Stimulated activated CD4-positive, alpha-beta T cell treated with anti-CD3 and anti-CD28 coated beads, Interleukin-1b, Interleukin-23, amount 100 ng/mL, for 48 hours (primary cell): Measurements from ENCODE around the gene CTF1.
A peak's percentile ranks its signal among the peaks of the same experiment; 100 is the strongest.

ENCODE experiments used
- DNase-seq: peaks from one replicate; pipeline ENCODE4 v3.0.0-alpha.2; 2020

The CTF1 gene

DNA sequence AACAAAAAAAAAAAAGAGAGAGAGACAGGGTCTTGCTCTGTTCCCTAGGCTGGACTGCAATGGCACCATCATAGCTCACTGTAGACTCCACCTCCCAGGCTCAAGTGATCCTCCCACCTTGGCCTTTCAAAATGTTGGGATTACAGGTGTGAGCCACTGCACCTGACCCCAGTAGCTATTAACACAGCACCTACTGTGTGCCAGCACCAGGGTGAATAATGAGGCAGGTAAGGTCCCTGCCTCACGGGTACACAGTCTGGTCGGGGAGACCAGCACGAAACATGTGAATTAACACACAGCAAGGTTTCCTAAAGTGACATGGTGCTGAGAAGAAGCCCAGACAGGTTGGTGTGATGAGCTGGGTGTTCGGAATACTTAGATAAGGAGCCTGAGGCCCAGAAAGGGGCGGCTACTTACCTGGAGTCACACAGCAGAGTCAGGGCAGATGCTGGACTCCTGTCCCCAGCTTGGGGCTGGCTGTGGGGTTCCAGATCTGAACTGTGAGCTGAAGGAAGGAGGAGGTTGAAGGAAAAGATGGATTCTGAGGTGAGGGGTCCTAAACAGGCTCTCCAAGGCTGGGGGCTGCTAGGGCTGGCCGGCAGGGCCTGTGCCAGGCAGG is 16.5 kb downstream of the CTF1 start:
- no peak for DNase-seq

DNA sequence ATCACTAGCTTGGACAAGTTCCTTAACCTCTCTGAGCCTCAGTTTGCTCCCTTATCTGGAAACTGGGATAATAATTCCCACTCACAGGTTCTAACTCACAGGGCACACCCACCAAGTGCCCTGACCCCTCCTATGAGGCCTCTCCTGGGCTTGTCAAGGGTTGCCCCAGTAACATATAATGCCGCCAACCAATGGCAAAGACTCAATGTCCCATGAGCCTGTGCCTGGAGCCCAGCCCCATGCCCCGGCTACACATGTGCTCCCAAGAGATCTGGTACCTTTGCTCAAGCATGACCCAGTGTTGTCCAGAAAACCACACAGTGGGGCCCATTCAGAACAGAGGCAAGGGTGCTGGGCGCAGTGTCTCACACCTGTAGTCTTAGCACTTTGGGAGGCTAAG is 18.4 kb downstream of the CTF1 start:
- DNase-seq: no peak

DNA sequence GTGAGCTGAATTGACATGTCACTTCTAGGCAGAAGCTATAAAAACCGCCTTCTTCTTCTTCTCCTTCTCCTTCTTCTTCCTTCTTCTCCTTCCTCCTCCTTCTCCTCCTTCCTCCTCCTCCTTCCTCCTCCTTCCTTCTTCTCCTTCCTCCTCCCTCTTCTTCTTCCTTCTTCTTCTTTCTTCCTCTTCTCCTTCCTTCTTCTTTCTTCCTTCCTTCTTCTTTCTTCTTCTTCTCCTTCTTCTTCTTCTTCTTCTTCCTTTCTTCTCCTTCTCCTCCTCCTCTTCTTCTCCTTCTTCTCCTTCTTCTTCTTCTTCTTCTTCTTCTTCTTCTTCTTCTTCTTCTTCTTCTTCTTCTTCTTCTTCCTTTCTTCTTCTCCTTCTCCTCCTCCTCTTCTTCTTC is 22.2 kb downstream of the CTF1 start:
- DNase-seq: no peak

DNA sequence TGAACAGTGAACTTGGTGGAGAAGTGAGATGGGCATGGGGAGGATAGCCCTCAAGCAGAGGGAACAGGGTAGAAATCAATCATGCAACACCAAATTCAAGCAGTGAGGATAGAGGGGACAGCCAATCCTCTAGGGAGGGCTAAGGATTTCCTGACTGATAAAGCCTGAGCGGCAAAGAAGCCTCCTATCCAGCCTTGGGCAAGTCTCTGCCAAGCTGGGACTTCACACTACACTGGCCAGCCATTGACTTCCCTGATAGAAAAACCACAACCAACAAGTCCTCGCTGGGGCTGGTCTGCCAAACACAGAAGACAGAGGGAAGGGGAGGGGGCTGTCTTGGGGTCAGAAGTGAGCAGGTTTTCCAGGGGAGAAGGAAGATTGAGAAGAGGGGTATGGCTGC is 24.5 kb downstream of the CTF1 start:
- DNase-seq: no peak

DNA sequence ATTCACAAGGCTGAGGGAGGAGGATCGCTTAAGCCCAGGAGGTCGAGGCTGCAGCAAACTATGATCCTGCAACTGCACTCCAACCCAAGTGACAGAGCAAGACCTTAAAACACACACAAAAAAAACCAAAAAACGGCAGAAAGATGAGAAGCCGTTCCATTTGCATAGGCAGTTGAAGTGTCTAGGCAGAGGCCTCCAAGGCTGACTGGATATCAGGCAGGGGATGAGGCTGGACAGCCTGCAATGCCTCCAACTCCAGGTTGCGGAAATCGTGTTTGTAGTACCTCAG is 25.0 kb downstream of the CTF1 start:
- no peak for DNase-seq

DNA sequence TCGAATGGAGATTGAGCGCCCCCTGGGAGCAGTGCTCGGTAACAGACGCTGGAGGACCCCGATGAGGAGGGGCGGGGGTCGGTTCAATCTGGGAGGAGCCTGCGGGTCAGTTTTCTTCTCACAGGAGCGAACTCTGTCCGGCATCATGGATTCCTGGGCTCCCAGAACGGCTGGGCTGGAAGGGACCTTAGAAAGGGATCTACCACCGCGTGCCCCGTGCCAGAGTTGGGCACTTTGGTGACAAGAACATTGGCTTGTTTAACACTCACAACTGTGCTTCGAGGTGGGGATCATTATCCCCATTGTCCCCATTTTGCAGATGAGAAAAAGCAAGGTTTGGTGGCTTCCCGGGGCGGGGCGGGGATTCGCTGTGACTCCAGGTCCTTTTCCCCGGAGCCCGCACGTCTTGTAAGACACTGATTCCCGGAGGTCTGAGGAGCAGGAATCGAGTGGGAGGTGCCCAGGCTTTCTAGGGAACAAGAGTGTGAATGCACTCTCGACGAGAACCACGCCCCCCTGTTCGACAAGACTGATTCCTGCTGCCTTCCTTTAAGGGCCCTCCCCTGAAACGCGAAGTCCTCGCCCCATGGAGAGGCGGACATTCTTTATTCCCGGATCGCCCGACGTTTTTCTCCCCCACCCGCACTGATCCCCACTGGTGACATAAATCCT is 25.5 kb downstream of the CTF1 start:
- DNase-seq: peak; percentile 87

DNA sequence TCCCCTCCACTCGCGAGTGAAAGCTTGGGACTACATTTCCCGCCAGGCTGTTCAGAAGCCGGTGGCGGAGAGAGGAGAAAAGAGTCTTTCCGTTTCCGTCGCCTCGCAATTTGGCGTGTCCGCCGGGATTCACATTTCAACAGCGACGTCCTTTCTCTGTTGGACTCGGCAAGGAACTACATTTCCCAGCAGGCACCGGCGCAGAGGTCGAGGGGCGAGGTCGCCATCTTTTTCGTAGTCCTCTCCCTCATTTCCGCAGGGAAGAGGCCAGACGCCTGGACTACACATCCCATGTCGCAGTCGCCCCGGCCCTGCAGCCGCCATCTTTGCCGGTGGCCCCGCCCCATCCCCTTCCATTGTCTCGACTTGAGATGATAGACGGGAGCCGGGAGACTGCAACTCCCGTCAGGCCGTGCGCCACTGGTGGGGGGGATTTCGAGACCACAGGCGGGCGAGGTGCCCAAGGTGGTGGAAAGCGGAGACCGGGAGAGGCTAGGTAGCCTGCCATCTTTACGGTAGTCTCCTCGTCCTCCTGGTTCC is 26.1 kb downstream of the CTF1 start:
- peak; percentile 100 for DNase-seq

DNA sequence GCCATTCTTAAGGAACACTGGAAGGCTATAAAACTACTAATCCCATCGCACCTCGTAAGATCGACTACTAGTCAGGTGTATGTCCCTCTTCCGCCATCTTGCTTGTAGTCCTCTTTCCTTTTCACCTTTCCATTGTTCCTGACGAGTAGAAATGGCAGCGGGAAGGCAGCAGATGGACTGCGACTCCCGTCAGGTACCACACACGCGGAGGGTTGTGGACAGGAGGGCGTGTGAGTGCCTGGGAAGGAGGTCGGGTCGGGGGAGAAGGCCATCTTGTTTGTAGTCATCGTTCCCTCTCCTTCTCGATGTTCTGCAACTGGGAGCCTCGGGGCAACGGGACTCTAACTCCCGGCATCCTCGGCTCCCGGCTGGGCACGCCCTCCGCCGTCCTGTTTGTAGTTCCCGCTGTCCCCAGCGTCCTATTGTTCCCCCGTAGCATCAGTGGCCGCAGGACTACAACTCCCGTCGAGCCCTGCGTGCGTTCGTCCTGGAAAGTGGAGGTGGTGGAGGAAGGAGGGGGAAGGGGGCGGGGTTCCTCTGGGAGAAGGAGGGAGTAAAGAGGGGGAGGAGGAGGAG is 26.6 kb downstream of the CTF1 start:
- peak; percentile 97 for DNase-seq

DNA sequence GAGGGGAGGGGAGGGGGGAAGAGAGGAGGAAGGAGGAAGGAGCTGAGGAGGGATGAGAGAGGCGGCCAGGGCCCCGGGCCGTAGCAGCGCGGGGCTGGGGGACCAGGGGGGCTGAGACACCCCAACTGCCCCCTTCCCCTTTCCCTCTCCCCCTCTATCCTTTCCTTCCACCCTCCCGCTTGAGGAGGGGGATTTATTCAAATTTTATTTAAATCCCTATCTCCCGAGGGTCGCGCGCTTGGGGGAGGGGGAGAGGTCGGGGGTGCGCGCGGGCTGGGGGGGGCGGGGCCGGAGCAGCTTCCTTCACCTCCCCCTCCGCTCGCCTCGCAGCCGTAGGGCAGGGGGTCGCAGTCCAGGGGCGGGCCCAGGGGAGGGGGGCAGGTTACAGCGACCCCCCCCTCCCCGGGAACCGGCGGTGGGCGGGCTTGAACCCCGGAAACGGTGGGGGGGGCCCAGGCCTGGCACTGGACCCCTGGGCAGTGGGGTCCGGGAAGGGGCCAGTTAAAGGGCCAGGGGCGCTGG is 27.2 kb downstream of the CTF1 start, which contains the start of gene FBXL19:
Gene FBXL19, plus strand, starts transcription at position 19 of the 522 bp plus-strand sequence. CDS start 2,183 bp downstream, outside the sequence.
- DNase-seq: no peak

DNA sequence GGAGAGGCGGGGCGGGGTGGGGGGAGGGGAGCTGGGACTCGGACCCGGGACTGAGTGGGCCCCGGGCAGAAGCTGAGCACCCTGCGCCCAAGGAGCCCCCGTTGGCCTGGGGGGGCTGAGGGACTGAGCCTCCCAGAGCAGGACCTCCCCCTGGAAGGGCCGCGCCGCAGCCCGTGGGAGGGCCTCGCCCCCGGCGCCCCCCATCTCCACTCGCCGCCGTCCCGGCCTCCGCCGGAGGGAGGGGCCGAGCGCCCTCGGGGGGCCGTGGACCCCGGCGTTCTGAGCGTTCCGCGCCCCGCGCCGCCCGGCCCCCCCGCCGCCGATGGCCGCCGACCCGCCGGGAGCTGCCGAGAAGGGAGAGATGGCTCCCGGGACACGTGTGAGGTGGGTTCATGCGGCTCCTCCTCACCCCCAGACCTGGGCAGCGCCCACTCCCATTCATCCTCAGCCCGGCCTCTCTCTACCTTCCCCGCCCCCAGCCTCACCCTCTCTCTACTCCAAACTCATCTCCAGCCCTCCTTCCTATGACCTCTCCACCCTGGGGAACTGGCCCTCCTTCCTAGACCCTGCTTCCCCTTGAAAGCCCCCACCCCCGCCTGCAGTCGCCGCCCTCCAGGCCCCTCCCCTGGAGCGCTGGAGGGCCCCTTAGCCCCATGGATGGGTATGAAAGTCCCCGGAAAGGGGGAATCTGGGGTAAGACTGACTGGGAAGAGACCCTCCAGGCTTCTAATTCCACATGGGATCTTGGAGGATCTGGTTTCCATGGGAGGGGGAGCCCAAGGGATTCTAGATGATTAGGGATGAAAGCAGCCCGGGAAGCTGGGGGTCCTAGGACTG is 27.9 kb downstream of the CTF1 start:
- DNase-seq: no peak

DNA sequence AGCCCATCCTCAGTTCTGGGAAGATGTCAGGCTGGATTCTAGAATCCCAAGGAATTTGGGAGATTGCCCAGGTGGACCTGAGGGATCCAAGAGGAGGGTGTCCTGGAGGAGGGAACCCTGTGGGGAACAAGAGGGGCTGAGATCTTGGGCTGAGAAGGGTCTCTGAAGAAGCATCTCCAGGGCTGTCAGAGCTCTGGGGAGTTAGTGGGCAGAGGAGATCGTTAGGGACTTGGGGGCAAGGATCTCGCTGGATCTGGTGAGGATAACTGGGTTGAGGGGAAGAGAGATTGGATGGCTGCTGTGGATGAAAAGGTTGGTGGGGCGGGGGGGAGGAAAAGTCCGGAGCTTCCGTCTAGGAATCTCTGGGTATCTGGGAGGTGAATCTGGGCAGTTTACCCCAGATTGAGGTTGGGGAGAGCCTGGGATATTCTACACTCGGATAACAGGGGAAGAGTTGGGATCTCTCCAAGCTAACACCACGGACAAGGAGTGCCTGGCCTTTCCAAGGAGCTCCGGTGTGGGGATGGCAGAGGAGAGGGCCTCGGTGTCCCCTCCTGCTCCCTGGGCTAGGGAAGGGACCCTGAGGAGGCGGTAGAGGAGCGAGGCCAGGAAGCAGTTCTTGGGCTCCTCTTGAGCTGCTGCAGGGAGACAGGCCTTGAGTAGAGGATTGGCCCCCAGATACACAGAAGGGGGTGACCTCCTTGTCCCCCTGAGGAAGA is 28.7 kb downstream of the CTF1 start:
- no peak for DNase-seq

DNA sequence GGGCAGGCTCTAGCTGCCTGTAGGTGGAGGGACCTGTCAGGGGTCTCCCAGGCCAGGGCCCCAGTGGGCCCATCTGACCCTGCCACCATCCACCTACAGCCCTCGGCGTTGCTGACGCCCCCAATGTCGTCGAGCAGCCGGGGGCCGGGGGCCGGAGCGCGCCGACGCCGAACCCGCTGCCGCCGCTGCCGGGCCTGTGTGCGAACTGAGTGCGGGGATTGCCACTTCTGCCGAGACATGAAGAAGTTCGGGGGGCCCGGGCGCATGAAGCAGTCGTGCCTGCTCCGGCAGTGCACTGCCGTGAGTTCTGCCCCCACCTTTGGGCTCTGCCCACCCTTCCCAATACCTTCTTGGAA is 29.2 kb downstream of the CTF1 start:
- DNase-seq: no peak

DNA sequence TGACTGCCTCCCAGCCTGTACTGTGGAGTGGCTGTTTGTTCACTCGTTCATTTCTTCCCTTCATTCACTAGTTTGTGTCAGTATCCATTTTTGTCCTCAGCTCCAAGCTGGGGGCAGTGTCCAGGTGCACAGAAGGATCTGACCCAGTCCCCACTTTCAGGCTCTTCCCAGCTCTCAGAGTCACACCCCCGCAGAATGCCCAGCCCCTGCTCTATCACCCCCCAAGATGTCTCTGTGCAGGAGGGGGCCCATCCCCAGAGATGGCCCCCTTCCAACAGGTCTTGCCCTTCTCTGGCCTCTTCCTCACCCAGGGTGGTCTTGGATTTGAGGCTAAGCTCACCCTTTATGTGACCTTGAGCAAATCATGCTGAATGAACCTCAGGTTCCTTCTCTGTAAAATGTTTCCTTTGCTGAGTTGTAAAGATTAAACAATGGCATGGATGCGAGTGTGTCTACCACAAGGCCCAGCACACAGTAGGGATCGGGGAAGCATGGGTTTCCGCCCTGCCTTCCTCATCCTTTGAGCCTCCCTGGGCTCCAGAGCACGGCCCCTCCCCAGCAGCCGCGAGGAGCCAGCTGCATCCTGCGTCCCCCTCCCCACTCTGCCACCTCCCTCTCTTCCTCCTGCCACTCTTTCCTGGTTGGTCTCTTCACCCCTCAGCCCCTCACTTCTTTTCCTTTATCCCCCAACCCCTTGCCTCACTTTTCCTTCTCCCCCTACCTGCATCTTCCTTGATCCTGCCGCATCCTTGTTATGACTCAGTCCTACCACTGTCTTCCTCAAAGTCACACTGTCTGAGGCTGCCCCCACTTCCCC is 29.8 kb downstream of the CTF1 start:
- no peak for DNase-seq

DNA sequence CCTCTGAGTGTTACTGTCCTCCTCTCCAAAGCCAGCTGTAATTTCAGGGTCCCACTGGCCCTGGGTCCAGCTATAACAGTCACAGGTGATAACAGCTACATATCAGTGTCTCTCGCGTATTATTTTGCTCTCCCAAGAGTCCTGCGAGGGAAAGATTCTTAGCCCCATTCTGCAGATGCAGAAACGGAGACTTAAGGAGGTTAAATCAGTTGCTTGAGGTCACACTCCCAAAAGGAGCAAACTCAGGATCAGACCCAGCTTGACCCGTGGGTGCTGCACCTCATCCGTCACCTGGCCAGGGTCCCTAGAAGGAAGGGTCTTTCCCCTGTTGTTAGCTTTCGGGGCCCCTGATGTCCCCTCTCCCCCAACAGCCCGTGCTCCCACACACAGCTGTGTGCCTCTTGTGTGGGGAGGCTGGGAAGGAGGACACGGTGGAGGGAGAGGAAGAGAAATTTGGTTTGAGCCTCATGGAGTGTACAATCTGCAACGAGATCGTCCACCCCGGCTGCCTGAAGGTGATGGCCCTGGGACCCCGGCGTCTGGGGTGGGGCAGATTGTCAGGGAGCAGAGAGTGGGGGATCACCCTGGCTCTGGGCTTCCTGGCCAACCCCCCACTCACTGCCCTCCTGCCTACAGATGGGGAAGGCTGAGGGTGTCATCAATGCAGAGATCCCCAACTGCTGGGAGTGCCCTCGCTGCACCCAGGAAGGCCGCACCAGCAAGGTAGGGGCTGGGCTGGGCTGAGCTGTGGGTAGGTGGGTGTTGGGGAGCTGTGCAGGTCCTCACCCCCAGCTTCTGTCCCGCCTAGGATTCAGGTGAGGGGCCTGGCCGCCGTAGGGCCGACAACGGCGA is 30.7 kb downstream of the CTF1 start:
- no peak for DNase-seq

DNA sequence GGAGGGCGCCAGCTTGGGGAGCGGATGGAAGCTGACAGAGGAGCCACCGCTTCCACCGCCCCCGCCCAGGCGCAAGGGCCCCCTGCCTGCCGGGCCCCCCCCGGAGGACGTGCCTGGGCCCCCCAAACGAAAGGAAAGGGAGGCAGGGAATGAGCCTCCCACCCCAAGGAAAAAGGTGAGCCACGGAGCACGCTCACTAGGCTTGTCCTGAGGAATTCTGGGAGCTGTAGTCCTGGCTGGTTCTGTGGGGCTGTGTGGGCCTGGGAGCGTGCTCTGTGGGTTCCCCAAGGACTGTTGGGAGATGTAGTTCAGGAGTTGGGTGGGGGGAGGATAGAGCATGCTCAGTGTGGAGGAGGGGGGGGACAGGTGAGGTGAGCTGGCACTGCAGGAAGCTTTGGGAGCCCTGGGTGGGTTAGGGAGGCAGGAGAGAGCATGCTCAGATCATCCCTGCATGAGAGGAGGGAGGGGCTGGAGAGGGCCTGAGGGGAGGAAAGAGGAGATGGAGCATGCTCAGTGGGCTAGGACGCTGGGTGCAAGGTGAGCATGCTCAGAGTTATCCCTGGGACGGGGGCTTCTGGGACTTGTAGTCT is 31.5 kb downstream of the CTF1 start:
- peak; percentile 36 for DNase-seq

DNA sequence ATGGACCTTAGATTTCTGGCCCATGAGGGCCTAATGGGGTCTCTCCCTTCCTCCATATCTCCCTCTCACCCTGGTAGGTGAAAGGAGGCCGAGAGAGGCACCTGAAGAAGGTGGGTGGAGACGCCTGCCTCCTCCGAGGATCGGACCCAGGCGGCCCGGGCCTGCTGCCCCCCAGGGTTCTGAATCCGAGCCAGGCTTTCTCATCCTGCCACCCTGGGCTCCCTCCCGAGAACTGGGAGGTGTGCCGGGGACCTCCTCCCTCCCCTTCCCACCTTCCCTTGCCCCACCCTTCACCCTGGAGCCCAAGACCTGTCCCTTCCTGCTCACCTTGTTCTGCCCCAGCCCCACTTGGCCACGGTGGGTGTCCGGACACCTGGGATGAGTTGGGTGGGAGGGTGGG is 32.0 kb downstream of the CTF1 start:
- no peak for DNase-seq

DNA sequence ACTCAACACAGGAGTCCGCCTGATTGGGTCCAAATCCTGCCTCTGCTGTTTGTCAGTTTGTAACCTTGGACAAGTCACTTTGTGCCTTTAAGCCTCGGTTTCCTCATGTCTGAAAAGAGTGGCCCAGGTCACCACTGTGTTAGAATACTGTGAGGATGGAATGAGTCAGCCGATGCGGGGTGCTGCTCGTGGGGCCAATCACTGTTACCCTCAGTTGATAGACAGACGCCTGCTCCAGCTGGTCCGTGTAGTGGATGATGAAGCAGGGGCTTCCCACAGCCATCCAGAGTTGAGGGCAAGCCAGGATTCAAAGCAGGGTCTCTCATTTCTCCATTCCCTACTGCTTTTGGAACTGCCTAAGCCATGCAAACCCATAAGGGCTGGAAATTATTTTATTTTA is 32.8 kb downstream of the CTF1 start:
- DNase-seq: no peak

DNA sequence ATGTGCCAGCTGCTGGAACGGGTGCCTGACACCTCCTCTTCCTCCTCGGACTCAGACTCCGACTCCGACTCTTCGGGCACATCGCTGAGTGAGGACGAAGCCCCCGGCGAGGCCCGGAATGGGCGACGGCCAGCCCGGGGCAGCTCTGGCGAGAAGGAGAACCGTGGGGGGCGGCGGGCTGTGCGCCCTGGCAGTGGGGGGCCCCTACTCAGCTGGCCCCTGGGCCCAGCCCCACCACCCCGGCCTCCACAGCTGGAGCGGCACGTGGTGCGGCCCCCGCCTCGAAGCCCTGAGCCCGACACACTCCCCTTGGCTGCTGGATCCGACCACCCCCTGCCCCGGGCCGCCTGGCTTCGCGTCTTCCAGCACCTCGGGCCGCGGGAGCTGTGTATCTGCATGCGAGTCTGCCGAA is 33.8 kb downstream of the CTF1 start:
- DNase-seq: no peak

DNA sequence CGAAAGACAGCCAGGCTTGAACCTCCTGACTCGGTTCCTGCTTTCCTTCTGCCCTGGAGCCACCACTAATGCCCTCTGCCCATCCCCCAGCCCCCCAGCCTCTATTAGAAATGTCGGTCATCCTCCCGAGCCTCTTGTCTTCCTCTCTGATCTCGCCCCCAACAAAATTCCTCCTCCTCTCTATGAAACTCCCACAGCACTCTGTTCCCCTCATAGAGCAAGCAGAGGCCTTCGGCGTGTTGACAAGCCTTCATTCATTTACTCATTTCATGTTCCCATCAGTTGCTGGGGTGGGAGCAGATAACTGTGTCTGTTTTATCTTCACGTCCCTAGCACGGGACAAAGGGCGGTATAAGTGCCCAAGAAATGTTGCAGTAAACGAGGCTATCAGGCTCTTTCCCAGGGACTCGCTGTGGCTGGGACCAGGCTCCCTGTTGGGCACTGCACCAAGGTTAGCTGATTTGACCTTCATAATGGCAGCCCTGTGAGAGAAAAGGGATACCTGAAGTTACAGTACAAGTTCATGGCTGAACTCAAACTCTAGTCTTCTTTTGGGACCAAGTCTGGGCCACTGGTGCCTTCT is 34.7 kb downstream of the CTF1 start:
- no peak for DNase-seq
